DMS 273 treated with DMSO at 0.1 percent for 48 hours (cell line): Measurements from ENCODE around the gene BCR.
"Not testable (repeated sequence)": the region's sequence is repeated elsewhere in the genome, so short reads cannot be mapped to it uniquely, and the experiment has no call there.

Source experiments
- DNase-seq: peaks from one replicate; lab custom pipeline; 2025; lab: John Stamatoyannopoulos, UW

Gene BCR

GRCh38 chr22:23289851-23290724 lies 109.8 kb downstream of the BCR start:
- no peak for DNase-seq

GRCh38 chr22:23291806-23292452 lies 111.6 kb downstream of the BCR start:
- no peak for DNase-seq

- no peak for DNase-seq
Observed at GRCh38 chr22:23292453-23293350, 112.4 kb downstream of the BCR start.

GRCh38 chr22:23293720-23294119 lies 113.4 kb downstream of the BCR start:
- DNase-seq = no peak

- no peak for DNase-seq
Observed at GRCh38 chr22:23294221-23294620, 113.9 kb downstream of the BCR start.

GRCh38 chr22:23300476-23300875 lies 120.2 kb downstream of the BCR start:
- DNase-seq = no peak

GRCh38 chr22:23301591-23301990 lies 121.3 kb downstream of the BCR start:
- no peak for DNase-seq

- DNase-seq = no peak
Observed at GRCh38 chr22:23302171-23303002, 122.1 kb downstream of the BCR start.

- DNase-seq = no peak
Observed at GRCh38 chr22:23305321-23305910, 125.1 kb downstream of the BCR start.

- DNase-seq = no peak
Observed at GRCh38 chr22:23305922-23306374, 125.6 kb downstream of the BCR start.

GRCh38 chr22:23306438-23306921 lies 126.2 kb downstream of the BCR start:
- DNase-seq = no peak

- DNase-seq = no peak
Observed at GRCh38 chr22:23306926-23307325, 126.6 kb downstream of the BCR start.

GRCh38 chr22:23307511-23307910 lies 127.2 kb downstream of the BCR start:
- DNase-seq = not testable (repeated sequence)

- DNase-seq = not testable (repeated sequence)
Observed at GRCh38 chr22:23309261-23309660, 129.0 kb downstream of the BCR start.

- DNase-seq = not testable (repeated sequence)
Observed at GRCh38 chr22:23310443-23311097, 130.3 kb downstream of the BCR start.

GRCh38 chr22:23311635-23312420 lies 131.5 kb downstream of the BCR start:
- not testable (repeated sequence) for DNase-seq

- DNase-seq = no peak
Observed at GRCh38 chr22:23313791-23314567, 133.7 kb downstream of the BCR start.

GRCh38 chr22:23315341-23315917 lies 135.1 kb downstream of the BCR start:
- no peak for DNase-seq
